NCI-H128 (cell line): ENCODE data around the gene PRKCE.
A peak's percentile ranks its signal among the peaks of the same experiment; 100 is the strongest.

ENCODE experiments used
- DNase-seq: peaks from one replicate; lab custom pipeline; 2025; ENCODE audit not compliant: unreplicated experiment; lab: John Stamatoyannopoulos, UW

PRKCE gene

DNA sequence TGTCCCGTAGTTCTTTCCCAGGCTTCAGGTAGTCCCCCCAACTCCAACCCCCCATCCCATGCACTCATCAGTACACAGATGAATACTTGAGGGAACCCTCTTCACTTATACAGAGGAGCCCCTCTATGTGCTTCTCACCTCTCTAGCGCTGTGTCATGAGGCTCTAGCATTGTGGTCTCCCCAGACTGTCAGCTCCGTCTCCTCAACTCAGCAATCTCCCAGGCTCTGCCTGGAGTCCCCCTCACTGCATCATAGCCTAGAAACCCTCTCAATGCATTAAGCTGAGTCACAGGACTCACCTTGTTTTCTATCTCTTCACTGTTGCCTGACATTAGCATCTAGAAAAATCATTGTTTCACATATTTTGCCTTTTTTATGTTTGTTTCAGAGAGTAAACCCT lies 20.2 kb upstream of the PRKCE start:
- DNase-seq, result no peak

DNA sequence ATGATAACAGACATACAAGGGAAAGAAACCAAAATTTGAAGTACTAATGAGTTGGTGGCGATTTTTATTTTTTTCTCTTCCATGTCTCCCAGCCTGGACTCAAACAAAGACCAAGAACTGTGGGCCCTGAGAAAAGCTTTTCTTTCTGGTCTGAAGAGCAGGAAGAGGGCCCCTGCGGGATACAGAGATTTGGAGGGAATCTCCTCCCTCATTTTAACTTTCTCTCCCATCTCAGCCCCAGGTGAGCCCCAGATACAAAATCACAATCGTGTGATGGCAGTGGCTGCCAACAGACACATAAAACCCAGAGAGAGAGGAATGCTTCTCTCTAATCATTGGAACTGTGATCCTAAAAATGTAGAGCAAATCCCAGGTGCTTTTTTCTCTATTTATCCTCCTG lies 19.5 kb upstream of the PRKCE start:
- no peak for DNase-seq

DNA sequence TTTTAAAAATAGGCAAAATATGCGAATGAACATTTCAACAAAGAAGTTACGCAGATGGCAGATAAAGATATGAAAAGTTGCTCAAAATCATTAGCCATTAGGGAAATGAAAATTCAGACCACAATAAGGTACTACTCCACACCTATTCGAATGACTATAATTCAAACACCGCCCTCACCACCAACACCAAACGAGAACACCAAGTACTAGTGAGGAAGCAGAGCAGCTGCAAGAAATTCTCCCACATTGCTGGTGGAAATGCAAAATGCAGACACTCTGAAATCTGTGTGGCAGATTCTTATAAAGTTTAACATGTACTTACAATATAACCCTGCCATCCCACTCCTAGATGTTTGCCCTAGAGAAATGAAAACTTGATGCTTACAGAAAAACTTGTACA lies 17.3 kb upstream of the PRKCE start:
- no peak for DNase-seq

DNA sequence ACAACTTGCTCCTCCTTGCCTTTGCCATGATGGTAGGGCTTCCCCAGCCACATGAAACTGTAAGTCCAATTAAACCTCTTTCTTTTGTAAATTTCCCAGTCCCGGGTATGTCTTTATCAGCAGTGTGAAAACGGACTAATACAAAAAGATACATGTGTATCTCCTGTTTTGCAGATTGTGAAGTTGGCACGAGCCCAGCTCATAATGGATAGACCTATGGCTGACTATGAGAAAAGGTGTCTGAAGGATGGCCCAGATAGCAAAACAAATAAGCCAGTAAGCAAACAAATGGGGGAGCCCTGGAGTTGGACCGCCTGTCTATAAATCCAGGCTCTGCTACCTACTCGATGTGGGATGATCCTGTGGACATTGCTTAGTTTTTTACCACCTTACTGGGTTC lies 15.5 kb upstream of the PRKCE start:
- no peak for DNase-seq

DNA sequence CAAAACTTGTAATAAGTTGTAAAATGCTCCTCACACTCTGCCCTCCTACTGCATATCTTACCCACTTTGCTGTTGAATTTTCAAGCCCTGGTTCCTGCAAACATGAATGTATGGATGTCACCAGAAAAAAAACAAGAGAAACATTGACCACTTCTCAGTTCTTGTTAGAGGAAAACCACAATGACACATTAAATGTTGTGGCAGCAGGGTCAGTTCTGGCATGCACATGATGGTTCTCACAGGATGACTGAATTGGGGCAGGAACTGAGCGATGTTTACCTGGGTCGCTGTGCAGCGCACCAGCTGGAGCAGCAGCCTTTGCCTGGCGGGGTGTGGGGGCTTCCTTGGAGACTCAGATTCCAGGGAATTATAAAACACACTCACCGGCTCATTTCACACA lies 14.0 kb upstream of the PRKCE start:
- DNase-seq, result no peak

DNA sequence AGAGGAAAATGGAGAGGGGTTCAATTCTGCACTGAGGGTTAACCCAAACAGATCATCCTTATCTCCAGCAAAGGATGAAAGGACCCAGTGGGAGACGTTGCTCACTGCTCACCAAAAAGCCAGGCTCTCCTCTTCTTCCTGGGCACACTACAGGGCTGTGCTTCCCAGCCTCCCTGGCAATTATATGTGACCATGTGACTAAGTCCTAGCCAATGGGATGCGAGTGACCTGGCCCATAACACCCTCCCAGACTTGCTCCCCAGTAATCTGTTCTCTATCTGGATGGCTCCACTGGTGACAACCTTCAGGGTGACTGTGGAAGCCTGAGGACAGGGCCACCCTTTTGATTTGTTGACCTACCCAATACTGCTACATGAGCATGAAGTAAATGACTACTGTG lies 10.9 kb upstream of the PRKCE start:
- DNase-seq, result no peak

DNA sequence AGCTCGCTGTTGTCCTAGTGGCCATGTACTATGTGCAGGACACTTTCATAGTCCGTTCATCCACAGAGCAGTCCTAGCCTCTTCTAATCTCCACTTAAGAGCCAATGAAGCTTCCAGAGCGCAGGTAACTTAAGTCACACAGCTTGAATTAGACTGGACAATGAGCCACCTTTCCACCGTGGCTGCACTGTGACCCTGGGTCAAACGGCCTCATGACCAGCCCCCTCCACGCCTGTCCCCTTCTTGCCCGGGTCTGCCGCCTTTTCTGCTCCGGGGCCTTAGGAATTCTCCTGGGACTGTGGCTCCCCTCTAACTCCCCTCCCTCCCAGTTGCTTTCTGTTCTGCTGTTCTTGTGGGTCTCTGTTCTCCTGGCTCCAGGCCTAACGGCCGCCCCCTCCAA lies 8.4 kb upstream of the PRKCE start:
- DNase-seq, result no peak

DNA sequence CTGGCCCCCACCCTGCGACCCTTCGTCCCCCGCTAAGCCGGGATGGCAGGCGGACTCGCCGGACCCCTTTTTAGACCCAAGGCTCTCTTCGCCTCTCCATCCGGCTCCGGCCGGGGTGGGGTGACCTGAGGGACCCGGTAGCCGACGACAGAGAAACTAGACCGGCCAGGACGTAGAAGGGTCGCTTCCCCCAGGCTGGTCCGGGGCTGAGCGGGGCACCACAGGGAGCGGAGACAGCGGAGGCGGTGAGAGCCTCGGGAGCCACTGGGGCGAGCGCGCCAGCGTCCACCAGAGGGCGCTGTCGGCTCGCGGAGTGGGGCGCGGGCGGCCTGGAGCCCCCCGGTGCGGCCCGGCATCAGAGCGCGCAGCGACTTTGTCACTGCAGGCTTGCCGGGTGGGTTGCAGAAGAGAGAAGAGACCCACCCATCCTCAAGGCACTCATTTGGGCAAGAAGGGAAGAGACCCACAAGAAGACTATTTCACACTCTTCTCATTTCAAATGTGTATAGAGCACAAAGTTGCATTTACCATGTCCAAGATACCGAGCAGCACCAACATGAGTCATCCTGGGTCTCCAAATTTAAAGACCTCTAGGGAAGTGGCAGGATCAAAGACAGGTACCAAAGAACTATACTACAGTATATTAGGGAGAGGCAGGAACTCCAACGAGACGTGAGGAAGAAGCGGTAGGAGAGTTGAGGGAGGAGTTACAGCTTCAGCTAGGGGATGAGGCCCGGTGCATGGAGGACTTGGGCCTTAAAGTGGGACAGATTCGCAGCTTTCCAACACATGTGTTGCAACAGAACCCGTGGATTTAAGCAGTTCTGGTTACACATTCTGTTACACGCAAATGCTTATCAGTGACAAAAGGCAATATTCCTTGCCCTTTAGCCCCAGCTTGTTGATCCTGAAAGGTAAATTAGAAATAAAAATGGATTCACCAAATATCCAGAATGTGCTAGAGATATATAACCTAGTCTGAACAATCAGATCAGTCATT lies 7.6 kb upstream of the PRKCE start:
- DNase-seq, result no peak

DNA sequence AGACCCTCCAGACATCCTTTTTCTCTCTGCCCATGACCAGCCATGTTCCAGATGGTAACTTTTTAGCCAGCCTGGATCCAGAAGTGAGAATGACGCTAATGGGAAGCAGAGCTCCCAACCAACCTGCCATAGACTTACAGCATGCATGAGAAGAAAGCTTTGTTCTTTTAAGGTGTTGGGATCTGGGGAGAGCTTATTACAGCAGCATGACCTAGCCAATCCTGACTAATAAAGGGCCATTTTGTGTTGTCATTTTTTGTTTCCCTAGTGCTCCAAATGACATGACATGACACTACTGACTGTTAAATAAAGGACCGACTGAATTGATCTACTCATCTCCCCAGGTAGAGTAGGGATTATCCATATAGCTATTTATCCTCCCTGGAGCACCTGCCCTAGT lies 5.2 kb upstream of the PRKCE start:
- DNase-seq, result no peak

DNA sequence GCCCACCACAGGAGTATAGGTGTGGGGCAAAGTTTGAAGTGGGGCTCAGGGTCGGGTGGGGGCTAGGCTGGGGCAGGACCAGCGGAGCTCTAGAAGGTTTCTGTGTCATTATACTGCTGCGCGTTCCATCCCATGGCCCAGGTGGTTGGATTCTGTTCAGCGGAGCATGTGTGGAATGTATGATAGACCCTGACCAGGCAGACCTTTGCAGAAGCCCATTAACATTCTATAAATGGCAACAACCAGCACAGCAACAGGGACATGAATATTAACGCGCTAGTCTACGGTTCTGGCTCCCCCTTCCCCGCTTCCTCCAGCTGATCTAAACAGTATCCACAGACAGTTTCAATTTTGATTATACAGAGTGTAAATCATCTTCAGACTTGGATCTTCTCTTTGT lies 4.1 kb upstream of the PRKCE start:
- DNase-seq, result no peak

DNA sequence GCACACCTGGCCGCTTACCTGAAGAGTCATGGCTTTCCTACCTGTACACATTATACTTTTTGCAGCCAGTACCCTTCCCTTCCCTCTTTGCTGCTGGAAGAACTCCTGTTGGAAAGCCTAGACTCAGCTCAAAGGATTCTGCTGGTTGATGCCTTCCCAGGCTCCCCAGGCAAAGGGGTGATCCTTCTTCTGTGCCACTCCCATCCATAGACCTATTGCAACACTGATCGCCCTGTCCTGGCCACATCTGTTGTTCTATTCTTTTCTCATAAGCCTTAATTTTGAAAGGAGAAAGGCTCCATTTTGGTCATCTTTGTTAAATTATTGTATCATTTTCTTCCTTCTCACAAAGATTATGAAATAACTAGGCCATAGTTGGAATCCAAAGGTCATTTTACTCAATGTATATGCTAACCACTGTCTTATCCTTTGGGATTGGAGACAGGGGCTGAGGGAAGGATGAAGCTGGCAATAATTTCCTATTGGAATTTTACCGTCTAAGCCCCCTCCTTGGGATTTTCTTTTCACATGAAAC lies 3.4 kb upstream of the PRKCE start:
- DNase-seq, result no peak

DNA sequence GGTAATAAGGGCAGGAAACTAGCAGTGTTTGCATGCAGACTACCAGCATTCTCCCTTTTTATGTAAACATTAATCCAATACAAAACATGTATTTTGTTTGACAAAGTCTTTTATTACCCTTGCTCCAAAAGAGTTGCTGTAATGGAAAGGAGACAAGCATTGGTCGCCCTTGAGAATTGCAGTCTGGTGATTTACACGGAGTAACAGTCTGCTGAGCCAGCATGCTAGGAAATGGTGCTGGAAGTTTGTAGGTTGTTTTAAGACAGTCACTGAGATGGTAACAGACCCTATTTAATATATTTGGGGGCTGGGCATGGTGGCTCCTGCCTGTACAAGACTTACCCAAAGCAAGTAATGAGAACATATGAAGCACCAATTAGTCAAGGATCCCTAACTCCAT lies 2.8 kb upstream of the PRKCE start:
- DNase-seq, result no peak

DNA sequence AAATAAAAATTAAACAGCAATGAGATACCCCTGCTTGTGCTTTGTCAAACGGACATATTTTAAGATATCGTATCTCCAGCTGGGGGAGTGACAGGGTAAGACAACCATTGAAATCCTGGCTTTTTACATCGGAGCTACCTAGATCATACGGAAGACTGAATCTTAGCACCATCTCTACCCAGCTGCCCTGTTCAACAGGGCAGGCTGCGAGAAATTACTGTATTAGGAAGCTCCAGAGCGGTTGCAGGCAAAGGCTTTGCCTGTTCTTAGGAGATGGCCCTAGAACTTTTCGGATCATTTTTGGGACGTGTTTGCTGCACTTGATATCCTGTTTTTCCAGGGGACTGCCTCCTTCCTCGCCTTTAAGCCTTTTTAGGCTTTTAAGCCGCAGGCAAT lies 2.0 kb upstream of the PRKCE start:
- DNase-seq, result no peak

DNA sequence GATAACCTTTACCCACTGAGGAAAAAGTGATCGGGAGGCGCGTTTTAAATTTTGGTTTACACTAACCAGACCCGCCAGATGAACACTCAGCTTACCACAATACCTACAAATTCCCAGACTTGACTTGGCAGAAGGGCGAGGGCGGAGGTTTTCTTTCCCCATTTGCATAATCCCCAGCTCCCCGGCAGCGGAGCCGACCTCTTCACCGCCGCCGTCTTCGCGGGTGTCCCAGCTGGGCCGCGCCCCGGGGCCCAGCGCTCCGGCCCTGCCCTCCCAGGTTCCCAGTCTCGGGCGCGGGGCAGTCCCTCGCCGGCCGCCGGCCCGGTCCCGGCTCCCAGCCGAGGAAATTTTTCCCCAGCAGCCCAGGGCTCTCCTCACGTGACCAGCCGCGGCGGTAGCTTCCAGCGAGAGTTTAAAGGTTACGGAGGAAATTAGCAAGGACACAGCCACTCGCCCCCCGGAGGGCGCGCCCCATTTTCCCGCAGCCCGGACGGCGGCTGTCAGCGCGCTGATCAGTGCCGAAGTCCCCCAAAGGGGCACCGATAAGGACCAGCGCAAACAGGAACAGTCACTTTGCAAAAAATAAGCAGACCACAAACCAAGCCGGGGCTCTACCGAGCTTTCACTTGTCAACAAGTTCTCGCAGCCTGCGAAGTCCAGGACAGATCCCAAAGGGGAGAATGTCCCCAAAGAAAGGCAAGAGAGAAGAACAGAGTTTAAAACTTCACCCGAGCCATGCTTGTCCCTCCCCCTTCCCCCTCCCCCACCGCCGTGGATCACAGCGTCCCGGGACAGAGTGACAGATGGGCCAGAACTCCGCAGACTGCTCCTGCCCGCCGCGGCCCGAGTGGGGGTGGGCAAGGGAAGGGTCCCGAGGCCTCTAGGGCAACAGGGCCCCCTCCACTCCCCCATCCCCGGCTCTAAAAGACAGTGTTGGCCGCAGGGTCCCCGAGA lies 1.3 kb upstream of the PRKCE start:
- DNase-seq, result no peak

DNA sequence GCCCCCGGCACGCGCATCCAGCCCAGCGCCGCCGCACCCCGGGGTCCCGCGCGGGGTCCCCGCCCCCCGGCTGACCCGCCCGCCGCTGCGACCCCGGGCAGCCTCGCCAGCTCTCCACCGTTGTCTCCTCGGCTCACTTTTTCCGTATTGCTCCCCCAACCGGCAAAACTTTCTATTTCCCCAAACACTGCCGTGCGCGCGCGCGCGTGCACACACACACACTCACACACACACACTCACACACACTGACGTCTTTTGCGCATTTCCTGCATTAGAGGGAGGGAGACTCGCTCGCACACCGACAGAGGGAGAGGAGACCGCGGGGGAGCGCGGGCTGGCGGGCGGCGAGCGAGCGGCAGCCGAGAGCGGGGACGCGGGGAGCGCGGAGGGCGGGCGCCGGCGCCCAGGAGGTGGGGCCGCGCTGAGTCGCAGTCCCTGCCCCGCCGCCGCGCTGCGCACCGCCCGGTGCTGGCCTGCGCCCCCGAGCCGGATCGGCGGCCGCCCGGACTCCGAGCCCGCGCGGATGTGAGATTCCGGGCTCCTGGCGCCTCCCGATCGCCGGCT lies 542 bp upstream of the PRKCE start:
- peak; percentile 55 for DNase-seq

DNA sequence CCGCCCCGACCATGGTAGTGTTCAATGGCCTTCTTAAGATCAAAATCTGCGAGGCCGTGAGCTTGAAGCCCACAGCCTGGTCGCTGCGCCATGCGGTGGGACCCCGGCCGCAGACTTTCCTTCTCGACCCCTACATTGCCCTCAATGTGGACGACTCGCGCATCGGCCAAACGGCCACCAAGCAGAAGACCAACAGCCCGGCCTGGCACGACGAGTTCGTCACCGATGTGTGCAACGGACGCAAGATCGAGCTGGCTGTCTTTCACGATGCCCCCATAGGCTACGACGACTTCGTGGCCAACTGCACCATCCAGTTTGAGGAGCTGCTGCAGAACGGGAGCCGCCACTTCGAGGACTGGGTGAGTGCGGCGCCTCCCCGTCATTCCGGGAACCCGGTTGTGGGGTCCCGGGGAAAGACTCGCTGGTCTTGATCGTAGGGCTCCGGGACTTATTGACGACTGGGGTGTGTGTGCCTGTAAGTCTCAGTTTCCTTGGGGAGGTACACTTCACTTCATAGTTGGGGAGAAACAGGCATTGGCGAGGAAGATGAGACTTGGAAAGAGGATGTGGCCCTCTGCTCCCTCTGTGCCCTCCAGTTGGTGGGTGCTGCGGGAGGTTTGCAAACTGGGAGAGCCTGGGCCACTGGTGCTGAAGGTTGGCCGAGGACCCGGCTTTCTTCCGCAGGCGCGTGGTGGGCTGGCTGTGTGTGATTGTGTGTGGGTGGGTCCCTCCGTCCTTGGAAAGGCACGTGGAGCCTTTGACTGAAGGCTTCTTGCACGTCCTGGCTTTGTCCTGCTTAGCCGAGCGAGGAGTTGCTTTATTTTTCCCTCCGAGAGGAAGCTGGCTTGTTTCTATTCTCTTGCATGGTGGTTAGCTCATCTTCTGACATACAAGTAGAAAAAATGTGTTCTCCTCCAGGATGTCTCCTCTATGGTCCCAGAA lies 886 bp downstream of the PRKCE start:
- no peak for DNase-seq

DNA sequence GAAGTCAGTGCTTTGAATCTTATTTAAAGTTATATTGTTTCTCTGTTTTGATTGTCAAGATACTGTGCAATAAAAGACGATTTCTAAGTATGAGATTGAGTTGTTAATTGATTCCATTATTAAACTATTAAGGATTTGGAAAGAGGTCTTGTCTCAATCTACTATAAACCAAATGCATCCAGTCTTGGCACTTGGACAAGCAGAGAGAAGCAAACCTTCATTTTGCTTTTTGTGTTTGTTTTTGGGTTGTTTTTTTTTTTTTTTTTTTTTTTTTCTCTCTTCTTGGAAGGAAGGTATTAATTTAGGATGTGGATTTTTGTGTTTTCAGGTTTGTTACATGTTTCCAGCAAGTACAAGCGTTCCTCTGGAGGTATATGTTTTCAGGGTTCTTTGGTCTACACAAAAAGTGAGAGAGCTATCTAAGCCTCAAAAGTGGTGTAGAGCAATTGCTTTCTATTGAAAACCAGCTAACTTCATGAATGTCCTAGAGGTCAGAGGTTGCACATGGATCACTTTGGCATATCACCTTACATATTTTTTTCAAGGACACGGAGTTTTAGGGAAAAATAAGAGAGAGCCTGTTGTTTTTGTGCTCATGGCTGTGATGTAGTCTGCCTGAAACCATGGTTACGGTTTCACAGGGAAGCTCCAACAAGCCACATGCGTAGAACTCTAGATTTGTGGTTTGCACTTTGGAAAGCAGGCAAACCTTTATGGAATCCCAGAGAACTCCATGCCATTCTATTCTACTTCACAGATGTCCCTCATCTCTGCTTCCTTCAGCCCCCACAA lies 1.8 kb downstream of the PRKCE start:
- no peak for DNase-seq

DNA sequence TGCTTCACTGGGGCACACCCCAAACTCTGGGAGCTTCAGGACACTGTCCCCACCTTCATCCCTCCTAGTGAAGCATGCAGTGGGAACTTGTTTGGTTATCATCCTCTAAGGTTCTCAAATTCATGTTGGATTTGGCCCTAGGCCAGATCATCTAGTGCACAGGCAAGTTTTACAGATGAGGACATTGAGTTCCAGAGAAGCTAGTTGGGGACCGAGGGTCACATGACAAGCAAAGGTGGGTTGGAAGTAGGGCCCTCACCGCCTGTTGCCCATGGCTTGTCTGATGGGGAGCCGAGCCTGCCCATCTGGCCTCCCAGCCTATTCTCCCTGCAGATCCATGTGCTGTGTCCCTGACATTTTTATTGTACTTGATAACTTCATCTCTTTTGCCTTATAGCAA lies 2.8 kb downstream of the PRKCE start:
- no peak for DNase-seq

DNA sequence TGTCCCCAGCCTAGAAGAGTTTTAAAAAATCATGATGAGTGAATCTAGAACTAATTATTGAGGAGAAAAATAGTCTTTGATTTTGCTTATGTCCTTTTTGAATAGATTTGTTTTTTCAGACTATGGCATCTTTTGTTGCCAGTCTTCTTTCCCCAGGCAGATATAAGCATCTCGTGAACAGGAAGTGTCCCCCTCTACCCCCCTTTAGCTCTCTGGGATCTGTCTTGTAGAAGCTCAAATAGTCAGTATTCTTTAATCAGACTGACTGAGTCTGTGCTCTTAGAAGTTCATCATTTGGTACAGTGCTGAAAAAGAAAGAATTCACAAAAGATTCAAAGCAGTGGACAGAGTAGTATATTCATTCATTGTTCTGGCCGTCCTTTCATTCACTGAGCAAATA lies 10.4 kb downstream of the PRKCE start:
- DNase-seq, result no peak
